Activated CD8-positive, alpha-beta T cell treated with anti-CD3 and anti-CD28 coated beads for 36 hours (primary cell): ENCODE results near the gene OTULINL. TPM values are rescaled to one million over a fixed set of nuclear protein-coding genes. Genes with fewer than 3 reads are reported as not detected.
A peak's percentile ranks its signal among the peaks of the same experiment; 100 is the strongest.

ENCODE experiments used
- ATAC-seq: fragments of 200-7000 bp; cut with Tn5 transposase; one replicate; pipeline ENCODE4 v1.10.0; 2021; ENCODE audit warnings: mild to moderate bottlenecking, moderate library complexity
- CTCF ChIA-PET: fragments of 350-600 bp; sonication (Branson Sonifier 250); formaldehyde crosslinking; loops from one replicate; lab custom pipeline; 2021; ENCODE audit warnings: antibody characterized with exemption; lab: Charles Lee
- POLR2A ChIA-PET: fragments of 350-600 bp; sonication (Branson Sonifier 250); formaldehyde crosslinking; loops from one replicate; lab custom pipeline; 2021; ENCODE audit warnings: antibody characterized with exemption; lab: Charles Lee
- DNase-seq: peaks from one replicate; pipeline ENCODE4 v3.0.0-alpha.2; 2020
- H3K27ac Mint-ChIP-seq: one replicate; pipeline ENCODE4 v1.8.0; 2021; ENCODE audit warnings: mild to moderate bottlenecking, mixed read lengths
- H3K27me3 Mint-ChIP-seq: one replicate; pipeline ENCODE4 v1.8.0; 2021; ENCODE audit warnings: mixed read lengths
- H3K36me3 Mint-ChIP-seq: one replicate; pipeline ENCODE4 v1.8.0; 2021; ENCODE audit warnings: low read depth, mixed read lengths
- H3K4me1 Mint-ChIP-seq: one replicate; pipeline ENCODE4 v1.8.0; 2021; ENCODE audit warnings: low read depth, mixed read lengths
- H3K4me3 Mint-ChIP-seq: one replicate; pipeline ENCODE4 v1.8.0; 2021; ENCODE audit warnings: mild to moderate bottlenecking, moderate library complexity, mixed read lengths
- H3K9me3 Mint-ChIP-seq: one replicate; pipeline ENCODE4 v1.8.0; 2021; ENCODE audit warnings: mixed read lengths
- CTCF ChIP-seq: fragments of 200-600 bp; IDR thresholded peaks from one replicate; pipeline ENCODE4 v1.8.0; 2022; ENCODE audit warnings: antibody characterized with exemption, mild to moderate bottlenecking
- intact Hi-C: fragments of 100-400 bp; cut with micrococcal nuclease; formaldehyde crosslinking; loops from one replicate; pipeline ENCODE4 v1.10.0; 2022
- total RNA-seq, 2 experiments: library from RNA; stranded (reverse); gene quantifications; one replicate each; pipeline ENCODE4 v1.2.3, GENCODE V29; 2021

Gene OTULINL
- total RNA-seq, 2 experiments from 2014 or later = 19.7 to 21.1 TPM

GRCh38 chr5:14627270-14627669 lies 45.7 kb downstream of the OTULINL start:
- intact Hi-C loops = no loop called here
- ATAC-seq (no peak), DNase-seq (no peak)
- CTCF ChIA-PET = no interaction called here
- no peak overlapping the region for H3K27ac Mint-ChIP-seq
- H3K27me3 Mint-ChIP-seq = no peaks in the 10 kb centered on the region
- POLR2A ChIA-PET = no interaction called here
- no peaks in the 10 kb centered on the region for H3K4me1 Mint-ChIP-seq
- H3K36me3 Mint-ChIP-seq = no peaks in the 10 kb centered on the region
- no peak for TF ChIP-seq CTCF
- H3K9me3 Mint-ChIP-seq = peaks cover 5% of the 10 kb centered on the region
- no peak overlapping the region for H3K4me3 Mint-ChIP-seq

GRCh38 chr5:14628346-14628745 lies 46.8 kb downstream of the OTULINL start:
- no peaks in the 10 kb centered on the region for H3K27me3 Mint-ChIP-seq
- no peak for TF ChIP-seq CTCF
- no peak overlapping the region for H3K4me3 Mint-ChIP-seq
- H3K9me3 Mint-ChIP-seq = peaks cover 5% of the 10 kb centered on the region
- peak; percentile 42 for ATAC-seq
- H3K36me3 Mint-ChIP-seq = no peaks in the 10 kb centered on the region
- POLR2A ChIA-PET = no interaction called here
- no peak overlapping the region for H3K27ac Mint-ChIP-seq
- CTCF ChIA-PET = interaction anchor here (1.2 kb wide), 1 partner anchor 277 kb away, joined by 3 read pairs; no protein-coding TSS in a partner anchor
- intact Hi-C loops = no loop called here
- peak; percentile 76 for DNase-seq
- no peaks in the 10 kb centered on the region for H3K4me1 Mint-ChIP-seq

GRCh38 chr5:14630671-14631070 lies 49.1 kb downstream of the OTULINL start:
- Mint-ChIP-seq H3K27ac (no peak overlapping the region), H3K4me1 (peaks cover 3% of the 10 kb centered on the region), H3K36me3 (no peaks in the 10 kb centered on the region), H3K27me3 (no peaks in the 10 kb centered on the region), H3K4me3 (no peak overlapping the region), H3K9me3 (peaks cover 5% of the 10 kb centered on the region)
- no peak for TF ChIP-seq CTCF
- intact Hi-C loops = no loop called here
- no peak for DNase-seq
- no peak for ATAC-seq
- ChIA-PET POLR2A (interaction anchor here (0.6 kb wide), 1 partner anchor 1926 kb away, joined by 3 read pairs; no protein-coding TSS in a partner anchor), CTCF (interaction anchor here (1.3 to 3.0 kb wide), 3 partner anchors 8 to 231 kb away, joined by 3 to 7 read pairs (median 6); no protein-coding TSS in a partner anchor)

GRCh38 chr5:14635656-14636055 lies 54.1 kb downstream of the OTULINL start:
- ChIA-PET CTCF (interaction anchor here (2.9 kb wide), 1 partner anchor 13 kb away, joined by 18 read pairs; no protein-coding TSS in a partner anchor), POLR2A (no interaction called here)
- intact Hi-C loops = no loop called here
- no peaks in the 10 kb centered on the region for H3K36me3 Mint-ChIP-seq
- TF ChIP-seq CTCF = no peak
- no peak overlapping the region for H3K27ac Mint-ChIP-seq
- no peak overlapping the region for H3K4me3 Mint-ChIP-seq
- no peaks in the 10 kb centered on the region for H3K27me3 Mint-ChIP-seq
- H3K4me1 Mint-ChIP-seq = peaks cover 3% of the 10 kb centered on the region
- DNase-seq = no peak
- no peaks in the 10 kb centered on the region for H3K9me3 Mint-ChIP-seq
- peak; percentile 17 for ATAC-seq

GRCh38 chr5:14640765-14641164 lies 59.2 kb downstream of the OTULINL start:
- no peaks in the 10 kb centered on the region for H3K36me3 Mint-ChIP-seq
- intact Hi-C loops = no loop called here
- no peak overlapping the region for H3K4me3 Mint-ChIP-seq
- ATAC-seq (no peak), DNase-seq (no peak)
- TF ChIP-seq CTCF = no peak
- H3K27me3 Mint-ChIP-seq = peaks cover 7% of the 10 kb centered on the region
- no peak overlapping the region for H3K27ac Mint-ChIP-seq
- ChIA-PET CTCF (interaction anchor here (0.9 to 3.1 kb wide), 4 partner anchors 8 to 289 kb away, joined by 3 to 20 read pairs (median 9); no protein-coding TSS in a partner anchor), POLR2A (interaction anchor here (0.6 kb wide), 1 partner anchor 25 kb away, joined by 3 read pairs; no protein-coding TSS in a partner anchor)
- H3K9me3 Mint-ChIP-seq = no peaks in the 10 kb centered on the region
- no peaks in the 10 kb centered on the region for H3K4me1 Mint-ChIP-seq
